GM12892 (cell line): Measurements from ENCODE around the gene NECAB2.

ENCODE experiments used
- POLR2A ChIP-seq: IDR thresholded peaks from 2 replicates; pipeline ENCODE4 v1.6.1; 2011; ENCODE audit warnings: low read depth, low read length, control low read depth
- POLR2AphosphoS5 ChIP-seq: IDR thresholded peaks from 2 replicates; pipeline ENCODE4 v1.6.1; 2011; ENCODE audit warnings: low read depth, low read length, control low read depth
- TAF1 ChIP-seq: IDR thresholded peaks from 2 replicates; pipeline ENCODE4 v1.6.1; 2011; ENCODE audit warnings: low read depth, mild to moderate bottlenecking, control low read depth, low read length, borderline replicate concordance

- no peak for TF ChIP-seq POLR2A
- no peak for TF ChIP-seq TAF1
- no peak for TF ChIP-seq POLR2AphosphoS5
These were observed 34.9 kb upstream of the NECAB2 start for GRCh38 chr16:83932955-83933673.
